ENCODE results near the gene VSTM2A.
"Not testable (repeated sequence)": the region's sequence is repeated elsewhere in the genome, so short reads cannot be mapped to it uniquely, and the experiment has no call there.

The VSTM2A gene

GRCh38 chr7:54541669-54542625, at the start of gene VSTM2A:
VSTM2A (plus strand) TSS chr7:54542375; CDS start chr7:54542731, 356 bp downstream.
- no peak within 1 kb of the TSS for H3K4me3 Mint-ChIP-seq
- no peaks in the 10 kb centered on the region for H3K36me3 Mint-ChIP-seq (ENCODE audit: insufficient read depth)
- H3K9me3 Mint-ChIP-seq = peaks cover 12% of the 10 kb centered on the region
- DNase-seq (ENCODE audit: low spot score in 2 of 2) (no peak), ATAC-seq (replicated peaks; ENCODE audit: extremely low read depth, poor library complexity, severe bottlenecking) (no peak)
- H3K27ac Mint-ChIP-seq (ENCODE audit: low read depth) = no peak within 1 kb of the TSS
- H3K4me1 Mint-ChIP-seq = no peaks in the 10 kb centered on the region
- H3K27me3 Mint-ChIP-seq = peaks cover 25% of the 10 kb centered on the region

GRCh38 chr7:54504531-54504930, 37.6 kb upstream of the VSTM2A start:
- H3K4me1 Mint-ChIP-seq; H3K36me3 Mint-ChIP-seq (ENCODE audit: insufficient read depth); DNase-seq (ENCODE audit: low spot score in 2 of 2); H3K27me3 Mint-ChIP-seq; H3K27ac Mint-ChIP-seq (ENCODE audit: low read depth); H3K4me3 Mint-ChIP-seq; ATAC-seq (replicated peaks; ENCODE audit: extremely low read depth, poor library complexity, severe bottlenecking): not testable (repeated sequence)
- peaks cover 17% of the 10 kb centered on the region for H3K9me3 Mint-ChIP-seq

- Mint-ChIP-seq H3K4me3 (no peak overlapping the region), H3K4me1 (no peaks in the 10 kb centered on the region), H3K27ac (ENCODE audit: low read depth) (no peak overlapping the region), H3K27me3 (no peaks in the 10 kb centered on the region), H3K36me3 (ENCODE audit: insufficient read depth) (no peaks in the 10 kb centered on the region), H3K9me3 (peaks cover 26% of the 10 kb centered on the region)
- DNase-seq (ENCODE audit: low spot score in 2 of 2) (no peak), ATAC-seq (replicated peaks; ENCODE audit: extremely low read depth, poor library complexity, severe bottlenecking) (no peak)
These were observed 12.6 kb upstream of the VSTM2A start for GRCh38 chr7:54529568-54529967.

- DNase-seq (ENCODE audit: low spot score in 2 of 2) (no peak), ATAC-seq (replicated peaks; ENCODE audit: extremely low read depth, poor library complexity, severe bottlenecking) (no peak)
- H3K4me1 Mint-ChIP-seq = no peaks in the 10 kb centered on the region
- H3K36me3 Mint-ChIP-seq (ENCODE audit: insufficient read depth) = no peaks in the 10 kb centered on the region
- H3K27ac Mint-ChIP-seq (ENCODE audit: low read depth) = no peak overlapping the region
- no peak overlapping the region for H3K4me3 Mint-ChIP-seq
- peaks cover 9% of the 10 kb centered on the region for H3K27me3 Mint-ChIP-seq
- H3K9me3 Mint-ChIP-seq = peaks cover 14% of the 10 kb centered on the region
These were observed 4.1 kb upstream of the VSTM2A start for GRCh38 chr7:54538122-54538521.

- Mint-ChIP-seq H3K27ac (ENCODE audit: low read depth) (no peak overlapping the region), H3K9me3 (peaks cover 10% of the 10 kb centered on the region), H3K27me3 (peaks cover 25% of the 10 kb centered on the region), H3K4me3 (no peak overlapping the region), H3K36me3 (ENCODE audit: insufficient read depth) (no peaks in the 10 kb centered on the region), H3K4me1 (no peaks in the 10 kb centered on the region)
- DNase-seq (ENCODE audit: low spot score in 2 of 2) (no peak), ATAC-seq (replicated peaks; ENCODE audit: extremely low read depth, poor library complexity, severe bottlenecking) (no peak)
These were observed 895 bp downstream of the VSTM2A start for GRCh38 chr7:54543051-54543488.

GRCh38 chr7:54544149-54544526, 2.0 kb downstream of the VSTM2A start:
- DNase-seq (ENCODE audit: low spot score in 2 of 2) = no peak
- Mint-ChIP-seq H3K9me3 (peaks cover 10% of the 10 kb centered on the region), H3K4me1 (no peaks in the 10 kb centered on the region), H3K36me3 (ENCODE audit: insufficient read depth) (no peaks in the 10 kb centered on the region), H3K4me3 (no peak overlapping the region), H3K27me3 (peaks cover 25% of the 10 kb centered on the region), H3K27ac (ENCODE audit: low read depth) (no peak overlapping the region)
- ATAC-seq (replicated peaks; ENCODE audit: extremely low read depth, poor library complexity, severe bottlenecking) = no peak

- ATAC-seq (replicated peaks; ENCODE audit: extremely low read depth, poor library complexity, severe bottlenecking) (no peak), DNase-seq (ENCODE audit: low spot score in 2 of 2) (no peak)
- Mint-ChIP-seq H3K27ac (ENCODE audit: low read depth) (no peak overlapping the region), H3K36me3 (ENCODE audit: insufficient read depth) (no peaks in the 10 kb centered on the region), H3K4me3 (no peak overlapping the region), H3K4me1 (no peaks in the 10 kb centered on the region), H3K9me3 (peaks cover 10% of the 10 kb centered on the region), H3K27me3 (peaks cover 25% of the 10 kb centered on the region)
These were observed 2.5 kb downstream of the VSTM2A start for GRCh38 chr7:54544527-54545240.

- Mint-ChIP-seq H3K36me3 (ENCODE audit: insufficient read depth) (peaks cover 1% of the 10 kb centered on the region), H3K9me3 (peaks cover 10% of the 10 kb centered on the region), H3K4me3 (no peak overlapping the region), H3K27me3 (peaks cover 25% of the 10 kb centered on the region), H3K27ac (ENCODE audit: low read depth) (no peak overlapping the region), H3K4me1 (no peaks in the 10 kb centered on the region)
- no peak for DNase-seq (ENCODE audit: low spot score in 2 of 2)
- ATAC-seq (replicated peaks; ENCODE audit: extremely low read depth, poor library complexity, severe bottlenecking) = no peak
These were observed 3.0 kb downstream of the VSTM2A start for GRCh38 chr7:54545241-54545563.

GRCh38 chr7:54546081-54546985, 4.2 kb downstream of the VSTM2A start:
- Mint-ChIP-seq H3K36me3 (ENCODE audit: insufficient read depth) (peaks cover 1% of the 10 kb centered on the region), H3K9me3 (peaks cover 10% of the 10 kb centered on the region), H3K27ac (ENCODE audit: low read depth) (no peak overlapping the region), H3K4me1 (no peaks in the 10 kb centered on the region), H3K4me3 (no peak overlapping the region), H3K27me3 (peaks cover 25% of the 10 kb centered on the region)
- DNase-seq (ENCODE audit: low spot score in 2 of 2) = no peak
- no peak for ATAC-seq (replicated peaks; ENCODE audit: extremely low read depth, poor library complexity, severe bottlenecking)

GRCh38 chr7:54546986-54547314, 4.8 kb downstream of the VSTM2A start:
- H3K27ac Mint-ChIP-seq (ENCODE audit: low read depth) = no peak overlapping the region
- peaks cover 25% of the 10 kb centered on the region for H3K27me3 Mint-ChIP-seq
- DNase-seq (ENCODE audit: low spot score in 2 of 2) = no peak
- H3K36me3 Mint-ChIP-seq (ENCODE audit: insufficient read depth) = peaks cover 1% of the 10 kb centered on the region
- H3K9me3 Mint-ChIP-seq = peaks cover 10% of the 10 kb centered on the region
- no peak for ATAC-seq (replicated peaks; ENCODE audit: extremely low read depth, poor library complexity, severe bottlenecking)
- no peak overlapping the region for H3K4me3 Mint-ChIP-seq
- no peaks in the 10 kb centered on the region for H3K4me1 Mint-ChIP-seq

- DNase-seq (ENCODE audit: low spot score in 2 of 2) = no peak
- Mint-ChIP-seq H3K36me3 (ENCODE audit: insufficient read depth) (peaks cover 1% of the 10 kb centered on the region), H3K4me3 (no peak overlapping the region), H3K27ac (ENCODE audit: low read depth) (no peak overlapping the region), H3K4me1 (no peaks in the 10 kb centered on the region), H3K9me3 (peaks cover 12% of the 10 kb centered on the region), H3K27me3 (no peaks in the 10 kb centered on the region)
- ATAC-seq (replicated peaks; ENCODE audit: extremely low read depth, poor library complexity, severe bottlenecking) = no peak
These were observed 8.3 kb downstream of the VSTM2A start for GRCh38 chr7:54550471-54550870.

- no peak for DNase-seq (ENCODE audit: low spot score in 2 of 2)
- H3K36me3 Mint-ChIP-seq (ENCODE audit: insufficient read depth) = no peaks in the 10 kb centered on the region
- no peak overlapping the region for H3K27ac Mint-ChIP-seq (ENCODE audit: low read depth)
- H3K27me3 Mint-ChIP-seq = no peaks in the 10 kb centered on the region
- H3K4me3 Mint-ChIP-seq = no peak overlapping the region
- peaks cover 12% of the 10 kb centered on the region for H3K9me3 Mint-ChIP-seq
- no peak for ATAC-seq (replicated peaks; ENCODE audit: extremely low read depth, poor library complexity, severe bottlenecking)
- H3K4me1 Mint-ChIP-seq = no peaks in the 10 kb centered on the region
These were observed 13.9 kb downstream of the VSTM2A start for GRCh38 chr7:54556121-54556520.

Data from central memory CD8-positive, alpha-beta T cell (primary cell).